A549 (cell line): ENCODE measurements around the gene ANK3. TPM values are rescaled to one million over a fixed set of nuclear protein-coding genes. Genes with fewer than 3 reads are reported as not detected.

ENCODE experiments used
- ATAC-seq, 2 experiments: fragments of 200-7000 bp in 1 of 2; fragments of >200 bp in 1 of 2; cut with Nextera tagmentation in 1 of 2; cut with Tn5 transposase in 1 of 2; 3 replicates each; pipeline versions ENCODE4 v1.8.0 to v1.9.1; 2018 to 2020; ENCODE audit warnings: mild to moderate bottlenecking in 1 of 2, moderate library complexity in 1 of 2
- CTCF ChIA-PET: fragments of 300-600 bp; sonication (Branson Sonifier 250); formaldehyde crosslinking; extraction: SDS; loops from one replicate; lab custom pipeline; 2021; ENCODE audit warnings: antibody characterized with exemption, inconsistent platforms; lab: Yijun Ruan, JAX
- POLR2A ChIA-PET: fragments of 350-600 bp; formaldehyde crosslinking; extraction: SDS; loops from one replicate; lab custom pipeline; 2021; ENCODE audit warnings: antibody characterized with exemption, inconsistent platforms; lab: Yijun Ruan, JAX
- DNase-seq, 2 experiments: peaks; one replicate each; pipeline versions ENCODE4 v3.0.0 to v3.0.0-alpha.2; 2011 to 2016; ENCODE audit warnings: low read depth in 1 of 2, low spot score in 1 of 2
- FAIRE-seq: peaks from 2 replicates; lab custom pipeline; 2011; peaks lifted over from hg19 to GRCh38; lab: Jason Lieb, UNC
- H3K27ac ChIP-seq, 2 experiments: fragments of >200 bp; sonication (Bioruptor Twin); formaldehyde crosslinking; 3 replicates each; pipeline ENCODE4 v1.5.1; 2016 to 2017
- H3K4me1 ChIP-seq: fragments of >200 bp; sonication (Bioruptor Twin); formaldehyde crosslinking; 3 replicates; pipeline ENCODE4 v1.6.1; 2016
- H3K4me2 ChIP-seq: fragments of >200 bp; sonication (Bioruptor Twin); formaldehyde crosslinking; 3 replicates; pipeline ENCODE4 v1.6.1; 2016
- H3K4me3 ChIP-seq: fragments of >200 bp; sonication (Bioruptor Twin); formaldehyde crosslinking; 3 replicates; pipeline ENCODE4 v1.5.1; 2016
- H3K9me3 ChIP-seq: fragments of >200 bp; sonication (Bioruptor Twin); formaldehyde crosslinking; 3 replicates; pipeline ENCODE4 v1.6.1; 2016
- CHD4 ChIP-seq: fragments of 200-600 bp; sonication (generic); IDR thresholded peaks from 2 replicates; pipeline ENCODE4 v1.6.1; 2016; ENCODE audit warnings: antibody characterized with exemption, mild to moderate bottlenecking, borderline replicate concordance
- EHF ChIP-seq: fragments of 250-450 bp; sonication (Bioruptor Pico); IDR thresholded peaks from 2 replicates; pipeline ENCODE4 v1.5.0; 2020; ENCODE audit warnings: mild to moderate bottlenecking
- ELK1 ChIP-seq: fragments of 150-350 bp; IDR thresholded peaks from 2 replicates; pipeline ENCODE4 v1.6.1; 2014; ENCODE audit warnings: low read depth, mild to moderate bottlenecking, low read length
- FOSL2 ChIP-seq, 2 experiments: fragments of 450-650 bp in 1 of 2; fragments of >200 bp in 1 of 2; sonication (Bioruptor Twin) in 1 of 2; formaldehyde crosslinking; IDR thresholded peaks; 2 replicates each; pipeline versions ENCODE4 v1.5.0 to v1.6.1; 2016 to 2020; ENCODE audit warnings: mild to moderate bottlenecking in 1 of 2, moderate library complexity in 1 of 2
- HEYL ChIP-seq: fragments of 250-450 bp; sonication (Bioruptor Pico); IDR thresholded peaks from 2 replicates; pipeline ENCODE4 v1.8.0; 2021; ENCODE audit warnings: mild to moderate bottlenecking, moderate library complexity
- HOXA7 ChIP-seq: fragments of 250-450 bp; sonication (Bioruptor Pico); IDR thresholded peaks from 2 replicates; pipeline ENCODE4 v1.5.0; 2020; ENCODE audit warnings: mild to moderate bottlenecking, moderate library complexity
- HOXB13 ChIP-seq: fragments of 250-450 bp; sonication (Bioruptor Pico); IDR thresholded peaks from 2 replicates; pipeline ENCODE4 v1.5.0; 2020; ENCODE audit warnings: low read depth, mild to moderate bottlenecking, moderate library complexity
- HOXB5 ChIP-seq: fragments of 250-450 bp; sonication (Bioruptor Pico); IDR thresholded peaks from 2 replicates; pipeline ENCODE4 v1.5.0; 2020; ENCODE audit warnings: mild to moderate bottlenecking, moderate library complexity
- JUN ChIP-seq, 2 experiments: fragments of >200 bp; sonication (Bioruptor Twin); formaldehyde crosslinking; IDR thresholded peaks; 2 replicates in 1 of 2; 3 replicates in 1 of 2; pipeline ENCODE4 v1.6.1; 2016 to 2017
- JUNB ChIP-seq: fragments of >200 bp; sonication (Bioruptor Twin); formaldehyde crosslinking; IDR thresholded peaks from 2 replicates; pipeline ENCODE4 v1.6.1; 2016
- KDM1A ChIP-seq: fragments of 200-600 bp; sonication (generic); IDR thresholded peaks from 2 replicates; pipeline ENCODE4 v1.6.1; 2016; ENCODE audit warnings: low read depth, mild to moderate bottlenecking
- MAFK ChIP-seq: fragments of 450-650 bp; IDR thresholded peaks from 2 replicates; pipeline ENCODE4 v1.6.1; 2014; ENCODE audit not compliant: partially characterized antibody
- MYC ChIP-seq: IDR thresholded peaks from 2 replicates; pipeline ENCODE4 v1.6.1; 2012; ENCODE audit warnings: mild to moderate bottlenecking, inconsistent platforms, low read length, improper control_type of control experiment, borderline replicate concordance
- NFE2L2 ChIP-seq: fragments of 150-350 bp; conservative IDR thresholded peaks from 2 replicates; pipeline ENCODE4 v1.6.1; 2014; ENCODE audit warnings: low read length
- NPAS2 ChIP-seq: fragments of 250-450 bp; sonication (Bioruptor Pico); IDR thresholded peaks from 2 replicates; pipeline ENCODE4 v1.8.0; 2022; ENCODE audit warnings: mild to moderate bottlenecking, moderate library complexity, borderline replicate concordance
- POLR2AphosphoS2 ChIP-seq: conservative IDR thresholded peaks from 2 replicates; pipeline ENCODE4 v1.6.1; 2012; ENCODE audit warnings: low read length, improper control_type of control experiment, inconsistent platforms
- RCOR1 ChIP-seq: fragments of 150-350 bp; IDR thresholded peaks from 2 replicates; pipeline ENCODE4 v1.6.1; 2014; ENCODE audit warnings: antibody characterized with exemption, low read length, low read depth
- SMC3 ChIP-seq: fragments of >200 bp; sonication (Bioruptor Twin); formaldehyde crosslinking; IDR thresholded peaks from 3 replicates; pipeline ENCODE4 v1.6.1; 2018; ENCODE audit warnings: inconsistent platforms
- TP53 ChIP-seq: fragments of 250-450 bp; sonication (Bioruptor Pico); IDR thresholded peaks from 2 replicates; pipeline ENCODE4 v1.5.0; 2021; ENCODE audit warnings: mild to moderate bottlenecking, moderate library complexity
- WGBS: methylation state at CpG from one replicate; pipeline ENCODE4 v1.1.6; 2017; ENCODE audit errors: missing lambda C conversion rate; 5-methylcytosine and 5-hydroxymethylcytosine counted together
- polyA plus RNA-seq, 4 experiments: library from polyadenylated mRNA; depleted of rRNA in 3 of 4; stranded (reverse); fragments of >200 nt; fragmentation: RNase III in 1 of 4; extraction: RNeasy Plus Mini Kit Qiagen cat#74134 plus additional on column Dnase treatment in 1 of 4; gene quantifications; 2 replicates in 3 of 4; 3 replicates in 1 of 4; pipeline ENCODE4 v1.2.3, GENCODE V29; 2011 to 2017
- TF ChIP-seq, protein P1 (sequence below): fragments of >200 bp; sonication (Bioruptor Twin); formaldehyde crosslinking; IDR thresholded peaks from 3 replicates; pipeline ENCODE4 v1.5.1; 2016

ANK3 gene
- polyA plus RNA-seq, 2 of the 4 experiments (the other 2 are of a cell fraction), result 0.56 to 5.4 TPM

- TF ChIP-seq CHD4 (no peak), JUNB (no peak), RCOR1 (no peak)
- TF ChIP-seq, protein P1, sequence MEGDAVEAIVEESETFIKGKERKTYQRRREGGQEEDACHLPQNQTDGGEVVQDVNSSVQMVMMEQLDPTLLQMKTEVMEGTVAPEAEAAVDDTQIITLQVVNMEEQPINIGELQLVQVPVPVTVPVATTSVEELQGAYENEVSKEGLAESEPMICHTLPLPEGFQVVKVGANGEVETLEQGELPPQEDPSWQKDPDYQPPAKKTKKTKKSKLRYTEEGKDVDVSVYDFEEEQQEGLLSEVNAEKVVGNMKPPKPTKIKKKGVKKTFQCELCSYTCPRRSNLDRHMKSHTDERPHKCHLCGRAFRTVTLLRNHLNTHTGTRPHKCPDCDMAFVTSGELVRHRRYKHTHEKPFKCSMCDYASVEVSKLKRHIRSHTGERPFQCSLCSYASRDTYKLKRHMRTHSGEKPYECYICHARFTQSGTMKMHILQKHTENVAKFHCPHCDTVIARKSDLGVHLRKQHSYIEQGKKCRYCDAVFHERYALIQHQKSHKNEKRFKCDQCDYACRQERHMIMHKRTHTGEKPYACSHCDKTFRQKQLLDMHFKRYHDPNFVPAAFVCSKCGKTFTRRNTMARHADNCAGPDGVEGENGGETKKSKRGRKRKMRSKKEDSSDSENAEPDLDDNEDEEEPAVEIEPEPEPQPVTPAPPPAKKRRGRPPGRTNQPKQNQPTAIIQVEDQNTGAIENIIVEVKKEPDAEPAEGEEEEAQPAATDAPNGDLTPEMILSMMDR, result no peak
- TF ChIP-seq, all 56 proteins: peak for 0
- Histone ChIP-seq H3K4me1 (peaks cover 34% of the 10 kb centered on the region), H3K9me3 (no peaks in the 10 kb centered on the region), H3K4me2 (no peak overlapping the region), H3K4me3 (no peak overlapping the region), H3K27ac (no peak overlapping the region)
- DNase-seq, result no peak
- ChIA-PET POLR2A (no interaction called here), CTCF (no interaction called here)
- FAIRE-seq, result no peak
- ATAC-seq, result no peak
- WGBS, result 92% methylated on average over 2 of the region's 2 CpGs
These were observed 109.2 kb downstream of the ANK3 start for GRCh38 chr10:60280475-60280874.

- DNase-seq, result no peak
- ChIA-PET CTCF (no interaction called here), POLR2A (no interaction called here)
- no peaks in the 10 kb centered on the region for H3K9me3 ChIP-seq
- H3K4me2 ChIP-seq, result no peak overlapping the region
- FAIRE-seq, result no peak
- H3K4me1 ChIP-seq, result peaks cover 21% of the 10 kb centered on the region
- H3K27ac ChIP-seq, result no peak overlapping the region
- 45% methylated on average over 1 of the region's 1 CpG for WGBS
- no peak for ATAC-seq
- TF ChIP-seq SMC3 (no peak), MYC (no peak), HEYL (CRISPR knock-in tag) (no peak), MAFK (no peak), HOXB13 (CRISPR knock-in tag) (no peak), CHD4 (no peak), HOXA7 (CRISPR knock-in tag) (no peak), ELK1 (no peak), FOSL2 (IDR thresholded peaks at IDR 0.05) (no peak), FOSL2 (CRISPR knock-in tag; IDR thresholded peaks at IDR 0.05) (no peak), NFE2L2 (no peak), NPAS2 (no peak)
- H3K4me3 ChIP-seq, result no peak overlapping the region
These were observed 112.0 kb downstream of the ANK3 start for GRCh38 chr10:60277656-60278055.

DNA sequence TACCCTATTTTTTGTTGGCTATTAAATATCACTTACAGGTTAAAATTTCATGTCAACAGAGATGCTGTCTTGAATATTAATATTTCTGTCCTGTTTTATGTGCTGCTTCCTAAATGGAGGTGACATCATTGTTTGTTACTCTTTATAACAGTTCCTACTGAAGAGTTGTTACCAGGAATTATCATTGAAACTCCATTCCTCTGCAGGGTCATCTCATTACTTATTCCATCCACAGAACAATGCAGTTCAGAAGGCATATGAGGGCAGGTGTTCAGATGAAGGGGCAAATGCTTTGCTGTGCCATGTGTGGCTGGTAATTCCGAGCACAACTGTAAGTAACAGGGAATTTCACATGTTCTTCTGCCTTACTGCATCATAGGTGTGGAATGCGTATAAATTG lies 113.4 kb downstream of the ANK3 start:
- no peak overlapping the region for H3K27ac ChIP-seq
- DNase-seq (no peak), FAIRE-seq (no peak), ATAC-seq (no peak)
- H3K4me3 ChIP-seq, result no peak overlapping the region
- no peak for TF ChIP-seq MYC
- TF ChIP-seq TP53, result no peak
- TF ChIP-seq POLR2AphosphoS2, result no peak
- ChIA-PET CTCF (no interaction called here), POLR2A (no interaction called here)
- H3K9me3 ChIP-seq, result no peaks in the 10 kb centered on the region
- peaks cover 6% of the 10 kb centered on the region; the same call in 2 of the 3 replicates for H3K4me1 ChIP-seq
- H3K4me2 ChIP-seq, result no peak overlapping the region
- 83% methylated on average over 2 of the region's 2 CpGs for WGBS

- WGBS, result 83% methylated on average over 4 of the region's 4 CpGs
- no peak for DNase-seq
- no peak for FAIRE-seq
- Histone ChIP-seq H3K4me1 (no peaks in the 10 kb centered on the region), H3K4me3 (no peak overlapping the region), H3K9me3 (no peaks in the 10 kb centered on the region)
- CTCF ChIA-PET, result no interaction called here
- POLR2A ChIA-PET, result no interaction called here
- TF ChIP-seq FOSL2 (IDR thresholded peaks at IDR 0.05) (no peak), FOSL2 (CRISPR knock-in tag; IDR thresholded peaks at IDR 0.05) (no peak), JUN (IDR thresholded peaks at IDR 0.05) (no peak), EHF (CRISPR knock-in tag) (no peak), KDM1A (no peak), HOXB5 (no peak)
- TF ChIP-seq, all 56 proteins: peak for 0
- H3K27ac ChIP-seq, result no peak overlapping the region
- no peak overlapping the region for H3K4me2 ChIP-seq
- no peak for ATAC-seq
These were observed 118.2 kb downstream of the ANK3 start for GRCh38 chr10:60271319-60272040.
